Esophagus squamous epithelium (tissue), 4 donors: Measurements from ENCODE around the gene COL8A2.

Experiments
- CTCF ChIP-seq, 6 experiments: fragments of 450-650 bp in 4 of 6; fragments of 200-600 bp in 2 of 6; sonication (generic) in 2 of 6; IDR thresholded peaks; one replicate each; pipeline ENCODE4 v1.5.1; 2016 to 2019; ENCODE audit warnings: antibody characterized with exemption in 6 of 6, mild to moderate bottlenecking in 4 of 6, moderate library complexity in 4 of 6
- POLR2A ChIP-seq, 4 donors: fragments of 450-650 bp; IDR thresholded peaks; one replicate each; pipeline ENCODE4 v1.6.1; 2017; ENCODE audit warnings: antibody characterized with exemption in 4 of 4, mild to moderate bottlenecking in 4 of 4, moderate library complexity in 3 of 4

GRCh38 chr1:36101546-36101945 is 23.5 kb downstream of the COL8A2 start:
- TF ChIP-seq POLR2A (IDR thresholded peaks at IDR 0.05) (no peak), CTCF (IDR thresholded peaks at IDR 0.05) (no peak)
